ENCODE measurements around the gene RSPO4. TPM values are rescaled to one million over a fixed set of nuclear protein-coding genes. Genes with fewer than 3 reads are reported as not detected.

The RSPO4 gene
- total and polyA plus RNA-seq, 2 of the 8 experiments (the other 6 are each of a cell fraction or from before 2014, with no cell fraction given) = 3.4 to 6.4 TPM

- Histone ChIP-seq H3K79me1 (ENCODE audit: low read depth, low read length) (no peaks in the 10 kb centered on the region), H3K27ac (ENCODE audit: low read depth, low read length) (no peak overlapping the region), H2AFZ (ENCODE audit: low read length) (no peak overlapping the region), H4K91ac (replicated peaks; ENCODE audit: insufficient read length, low read length) (no peak overlapping the region), H3K27me3 (replicated peaks in 1 of 4; ENCODE audit: control insufficient read depth in 3 of 4, extremely low read depth in 1 of 4, insufficient read depth in 3 of 4, low read length in 3 of 4) (0 out of 7 replicates have a peak, but pooled peaks cover 0 to 3% (median 0%) of the 10 kb centered on the region in 4 experiments), H2BK12ac (ENCODE audit: low read depth, low read length) (no peak overlapping the region), H3K18ac (ENCODE audit: extremely low read depth, low read length) (no peak overlapping the region), H3K23me2 (ENCODE audit: low read depth, low read length) (peaks cover 4% of the 10 kb centered on the region; the same call in 1 of the 2 replicates), H3K79me2 (ENCODE audit: control insufficient read depth in 1 of 2, insufficient read depth in 2 of 2, low read length in 2 of 2) (no peaks in the 10 kb centered on the region), H2BK20ac (ENCODE audit: low read length) (no peak overlapping the region), H2BK5ac (ENCODE audit: low read depth, low read length) (no peak overlapping the region), H2BK15ac (ENCODE audit: low read length) (no peak overlapping the region), H4K5ac (ENCODE audit: insufficient read length, low read depth, low read length) (no peak overlapping the region), H4K8ac (ENCODE audit: extremely low read depth, insufficient read depth, low read length) (no peak overlapping the region), H3K23ac (ENCODE audit: insufficient read length) (no peak overlapping the region), H3K56ac (replicated peaks; ENCODE audit: insufficient read length, low read depth, low read length) (no peak overlapping the region), H2BK120ac (replicated peaks; ENCODE audit: low read depth, low read length) (no peak overlapping the region), H3K9ac (replicated peaks in 1 of 4; ENCODE audit: extremely low read depth in 1 of 4, low read depth in 3 of 4, low read length in 3 of 4) (no peak overlapping the region), H3K14ac (ENCODE audit: insufficient read length) (no peak overlapping the region), H3K4me2 (ENCODE audit: insufficient read depth in 1 of 2, low read depth in 2 of 2, low read length in 2 of 2) (no peak overlapping the region), H3K9me3 (ENCODE audit: insufficient read depth in 2 of 2, low read depth in 1 of 2, low read length in 1 of 2) (no peaks in the 10 kb centered on the region), H4K20me1 (replicated peaks in 1 of 2; ENCODE audit: control insufficient read depth in 1 of 2, insufficient read depth in 2 of 2, low read length in 2 of 2) (peaks cover 2 to 3% of the 10 kb centered on the region in 2 experiments), H3K36me3 (ENCODE audit: control insufficient read depth in 2 of 4, insufficient read depth in 4 of 4, low read length in 3 of 4) (no peaks in the 10 kb centered on the region), H3K4ac (replicated peaks; ENCODE audit: insufficient read length, low read depth, low read length) (no peak overlapping the region), H3K4me1 (replicated peaks in 1 of 4; ENCODE audit: control insufficient read depth in 3 of 4, insufficient read depth in 4 of 4, low read length in 3 of 4) (peaks cover 0 to 3% (median under 1%) of the 10 kb centered on the region in 4 experiments; a peak in 3 of 7 replicates), H2AK5ac (ENCODE audit: low read depth, low read length) (no peak overlapping the region), H3K4me3 (ENCODE audit: extremely low read depth in 1 of 4, insufficient read depth in 2 of 4, low read depth in 3 of 4, low read length in 4 of 4) (no peak overlapping the region)
- FAIRE-seq (no peak), DNase-seq (ENCODE audit: low read depth in 1 of 2, low spot score in 2 of 2) (no peak)
- 93% methylated on average over 16 of the region's 16 CpGs; no CpG with 5 or more reads in 1 of the 2 experiments for WGBS, 2 experiments (ENCODE audit: extremely low coverage in 1 of 2, insufficient coverage in 1 of 2, insufficient read length in 1 of 2, insufficient replicate concordance in 2 of 2, low coverage in 1 of 2, low lambda C conversion rate in 2 of 2, missing lambda C conversion rate in 1 of 2)
- POLR2A ChIA-PET (ENCODE audit: partially characterized antibody) = interaction anchor here (0.9 kb wide), 1 partner anchor 13 kb away, joined by 3 read pairs; no protein-coding TSS in a partner anchor
- CTCF ChIA-PET (ENCODE audit: partially characterized antibody) = interaction anchor here (1.3 to 12.5 kb wide), 10 partner anchors 11 to 190 kb away, joined by 4 to 191 read pairs (median 44); no protein-coding TSS in a partner anchor
- TF ChIP-seq, protein P1, sequence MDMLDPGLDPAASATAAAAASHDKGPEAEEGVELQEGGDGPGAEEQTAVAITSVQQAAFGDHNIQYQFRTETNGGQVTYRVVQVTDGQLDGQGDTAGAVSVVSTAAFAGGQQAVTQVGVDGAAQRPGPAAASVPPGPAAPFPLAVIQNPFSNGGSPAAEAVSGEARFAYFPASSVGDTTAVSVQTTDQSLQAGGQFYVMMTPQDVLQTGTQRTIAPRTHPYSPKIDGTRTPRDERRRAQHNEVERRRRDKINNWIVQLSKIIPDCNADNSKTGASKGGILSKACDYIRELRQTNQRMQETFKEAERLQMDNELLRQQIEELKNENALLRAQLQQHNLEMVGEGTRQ (IDR thresholded peaks at IDR 0.05; ENCODE audit: low read length) = no peak
- TF ChIP-seq RNF2 (IDR thresholded peaks at IDR 0.05; ENCODE audit: borderline replicate concordance, low read depth, low read length, missing control alignments, poor library complexity, severe bottlenecking) (no peak), TBP (IDR thresholded peaks at IDR 0.05; ENCODE audit: low read depth, low read length) (no peak), CHD1 (IDR thresholded peaks at IDR 0.05; ENCODE audit: low read depth, low read length) (no peak), BACH1 (IDR thresholded peaks at IDR 0.05; ENCODE audit: low read length) (no peak), KDM5A (IDR thresholded peaks at IDR 0.05; ENCODE audit: low read length) (no peak), SP2 (IDR thresholded peaks at IDR 0.05; ENCODE audit: low read length) (no peak), CTBP2 (IDR thresholded peaks at IDR 0.05; ENCODE audit: borderline replicate concordance, insufficient read depth, insufficient read length, low read length) (no peak), HDAC6 (IDR thresholded peaks at IDR 0.05; ENCODE audit: low read depth, low read length) (no peak), POLR2AphosphoS5 (IDR thresholded peaks at IDR 0.05; ENCODE audit: low read depth, low read length) (no peak)
- TF ChIP-seq, protein P2, sequence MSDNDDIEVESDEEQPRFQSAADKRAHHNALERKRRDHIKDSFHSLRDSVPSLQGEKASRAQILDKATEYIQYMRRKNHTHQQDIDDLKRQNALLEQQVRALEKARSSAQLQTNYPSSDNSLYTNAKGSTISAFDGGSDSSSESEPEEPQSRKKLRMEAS (IDR thresholded peaks at IDR 0.05) = no peak
Measured at GRCh38 chr20:959996-960615, 42.0 kb downstream of the RSPO4 start.

All from H1 (cell line).